HG02610 (cell line): ENCODE results near the gene LIN9.
"Not testable (repeated sequence)": the region's sequence is repeated elsewhere in the genome, so short reads cannot be mapped to it uniquely, and the experiment has no call there.

Source experiments
- ATAC-seq: cut with Tn5 transposase; IDR thresholded peaks from one replicate; pipeline ENCODE4 v1.9.1; 2021; ENCODE audit warnings: mild to moderate bottlenecking, moderate library complexity; ENCODE audit not compliant: unreplicated experiment

Gene LIN9

GRCh38 chr1:226308723-226309397, at the start of gene LIN9:
TSS of gene LIN9 (minus strand) at chr1:226309164. CDS start at chr1:226309139, 25 bp downstream.
- ATAC-seq, result peak; percentile 78

- no peak for ATAC-seq
Measured at GRCh38 chr1:226357416-226357815, 48.5 kb upstream of the LIN9 start.

- no peak for ATAC-seq
Measured at GRCh38 chr1:226355669-226356551, 46.9 kb upstream of the LIN9 start.

GRCh38 chr1:226355016-226355415, 46.1 kb upstream of the LIN9 start:
- ATAC-seq, result no peak

- no peak for ATAC-seq
Measured at GRCh38 chr1:226353698-226354525, 44.9 kb upstream of the LIN9 start.

GRCh38 chr1:226351709-226352108, 42.7 kb upstream of the LIN9 start:
- no peak for ATAC-seq

- no peak for ATAC-seq
Measured at GRCh38 chr1:226350519-226350865, 41.5 kb upstream of the LIN9 start.

- no peak for ATAC-seq
Measured at GRCh38 chr1:226349801-226350518, 41.0 kb upstream of the LIN9 start.

- no peak for ATAC-seq
Measured at GRCh38 chr1:226349081-226349480, 40.1 kb upstream of the LIN9 start.

GRCh38 chr1:226344441-226345259, 35.7 kb upstream of the LIN9 start:
- no peak for ATAC-seq

- ATAC-seq, result no peak
Measured at GRCh38 chr1:226342656-226343055, 33.7 kb upstream of the LIN9 start.

- not testable (repeated sequence) for ATAC-seq
Measured at GRCh38 chr1:226340111-226340510, 31.1 kb upstream of the LIN9 start.

- no peak for ATAC-seq
Measured at GRCh38 chr1:226337276-226337875, 28.4 kb upstream of the LIN9 start.

- no peak for ATAC-seq
Measured at GRCh38 chr1:226335661-226336060, 26.7 kb upstream of the LIN9 start.

- no peak for ATAC-seq
Measured at GRCh38 chr1:226332947-226333346, 24.0 kb upstream of the LIN9 start.

GRCh38 chr1:226329237-226329636, 20.3 kb upstream of the LIN9 start:
- ATAC-seq, result no peak

GRCh38 chr1:226327761-226328162, 18.8 kb upstream of the LIN9 start:
- ATAC-seq, result no peak

GRCh38 chr1:226325178-226325577, 16.2 kb upstream of the LIN9 start:
- no peak for ATAC-seq

- no peak for ATAC-seq
Measured at GRCh38 chr1:226324479-226324878, 15.5 kb upstream of the LIN9 start.
